ENCODE measurements around the gene FGGY. TPM values are rescaled to one million over a fixed set of nuclear protein-coding genes. Genes with fewer than 3 reads are reported as not detected.
"Not testable (repeated sequence)": the region's sequence is repeated elsewhere in the genome, so short reads cannot be mapped to it uniquely, and the experiment has no call there.

FGGY gene
- total and polyA plus RNA-seq, 8 donors = 6.2 to 27.0 (median 16.0) TPM

DNA sequence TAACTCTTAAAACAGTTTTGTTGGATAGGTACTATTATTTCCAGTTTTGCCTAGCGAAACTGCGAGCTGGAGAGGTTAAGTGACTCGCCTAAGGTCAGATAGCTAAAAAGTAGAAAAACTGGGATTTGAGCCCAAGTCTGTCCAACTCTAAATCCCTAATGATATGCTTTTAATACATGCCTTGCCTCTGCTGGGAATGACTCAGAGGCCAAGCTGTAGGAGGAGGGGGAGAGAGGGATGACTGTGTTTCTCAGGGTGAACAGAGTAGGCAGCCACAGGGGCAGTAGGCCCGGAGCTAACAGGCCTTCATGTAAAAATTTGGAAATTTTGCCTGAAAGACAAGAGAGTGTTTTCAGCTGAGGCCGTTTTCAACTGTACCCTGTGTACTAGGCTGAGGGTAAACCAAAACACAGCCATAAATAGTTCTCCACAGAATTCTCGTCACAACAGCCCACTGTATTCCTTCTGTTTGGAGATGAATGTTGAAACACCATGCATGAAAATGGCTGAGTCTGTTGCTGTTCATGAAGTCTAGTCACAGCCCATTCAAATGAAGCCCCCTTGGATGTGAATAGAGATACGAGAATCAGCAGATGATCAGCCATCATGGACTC, 410.4 kb downstream of the FGGY start:
- H3K4me3 ChIP-seq = no peak overlapping the region
- no peak for TF ChIP-seq CTCF (IDR thresholded peaks at IDR 0.05)
- no peaks in the 10 kb centered on the region for H3K36me3 ChIP-seq
- WGBS, 2 donors = 83 to 92% methylated on average over 7 of the region's 7 CpGs
- ATAC-seq (peak in 3 of 4 donors; percentile 64 to 78 (median 77)), DNase-seq (no peak), FAIRE-seq (no peak)
- H3K27ac ChIP-seq = no peak overlapping the region
- no peaks in the 10 kb centered on the region for H3K9me3 ChIP-seq
- H3K27me3 ChIP-seq = no peaks in the 10 kb centered on the region
- no peaks in the 10 kb centered on the region for H3K4me1 ChIP-seq
- intact Hi-C loops (cut with DNase I) = loop anchor here in 1 of 3 donors (10.0 kb wide), 1 partner anchor 972 kb away; no protein-coding TSS in a partner anchor

DNA sequence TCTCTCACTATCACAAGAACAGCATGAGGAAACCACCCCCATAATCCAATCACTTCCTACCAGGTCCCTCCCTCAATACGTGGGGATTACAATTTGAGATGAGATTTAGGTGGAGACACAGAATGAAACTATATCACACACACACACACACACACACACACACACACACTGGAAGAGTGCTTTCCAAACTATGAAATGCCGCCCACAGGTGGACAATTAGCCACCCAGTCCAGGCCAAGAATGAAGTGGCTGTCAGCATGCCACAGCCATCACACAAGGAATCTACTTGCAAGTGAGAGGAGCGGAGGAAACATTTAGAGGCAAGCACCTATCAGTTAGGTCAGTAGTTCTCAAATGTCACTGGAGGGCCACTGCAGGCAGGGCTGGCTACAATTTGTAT, 412.4 kb downstream of the FGGY start:
- Histone ChIP-seq H3K9me3 (no peaks in the 10 kb centered on the region), H3K36me3 (no peaks in the 10 kb centered on the region), H3K27me3 (no peaks in the 10 kb centered on the region), H3K4me3 (no peak overlapping the region), H3K27ac (no peak overlapping the region), H3K4me1 (no peaks in the 10 kb centered on the region)
- no peak for TF ChIP-seq CTCF (IDR thresholded peaks at IDR 0.05)
- FAIRE-seq (no peak), DNase-seq (no peak), ATAC-seq (no peak)
- intact Hi-C loops (cut with DNase I) = loop anchor here in 1 of 3 donors (10.0 kb wide), 1 partner anchor 975 kb away; no protein-coding TSS in a partner anchor
- WGBS, 2 donors = 93 to 94% methylated on average over 3 of the region's 3 CpGs

DNA sequence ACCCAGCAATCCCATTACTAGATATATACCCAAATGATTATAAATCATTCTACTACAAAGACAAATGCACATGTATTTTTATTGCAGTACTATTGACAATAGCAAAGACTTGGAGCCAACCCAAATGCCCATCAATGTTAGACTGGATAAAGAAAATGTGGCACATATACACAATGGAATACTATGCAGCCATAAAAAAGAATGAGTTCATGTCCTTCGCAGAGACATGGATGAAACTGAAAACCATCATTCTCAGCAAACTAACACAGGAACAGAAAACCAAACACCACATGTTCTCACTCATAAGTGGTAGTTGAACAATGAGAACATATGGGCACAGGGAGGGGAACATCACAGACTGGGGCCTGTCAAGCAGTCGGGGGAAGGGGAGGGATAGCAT, 414.0 kb downstream of the FGGY start:
- 95 to 96% methylated on average over 2 of the region's 2 CpGs for WGBS, 2 donors

GRCh38 chr1:59714219-59714618, 417.3 kb downstream of the FGGY start:
- H3K27me3 ChIP-seq = no peaks in the 10 kb centered on the region
- no peaks in the 10 kb centered on the region for H3K36me3 ChIP-seq
- ATAC-seq (no peak), DNase-seq (no peak), FAIRE-seq (no peak)
- no peak overlapping the region for H3K4me3 ChIP-seq
- H3K27ac ChIP-seq = no peak overlapping the region
- no peaks in the 10 kb centered on the region for H3K4me1 ChIP-seq
- no peak for TF ChIP-seq CTCF (IDR thresholded peaks at IDR 0.05)
- H3K9me3 ChIP-seq = no peaks in the 10 kb centered on the region
- intact Hi-C loops (cut with DNase I) = no loop called here

More for the DNA sequence above, 414.0 kb downstream of the FGGY start:
- FAIRE-seq; intact Hi-C loops (cut with DNase I); H3K27me3 ChIP-seq; H3K9me3 ChIP-seq; H3K36me3 ChIP-seq; ATAC-seq; H3K27ac ChIP-seq; H3K4me1 ChIP-seq; DNase-seq; H3K4me3 ChIP-seq: not testable (repeated sequence)

DNA sequence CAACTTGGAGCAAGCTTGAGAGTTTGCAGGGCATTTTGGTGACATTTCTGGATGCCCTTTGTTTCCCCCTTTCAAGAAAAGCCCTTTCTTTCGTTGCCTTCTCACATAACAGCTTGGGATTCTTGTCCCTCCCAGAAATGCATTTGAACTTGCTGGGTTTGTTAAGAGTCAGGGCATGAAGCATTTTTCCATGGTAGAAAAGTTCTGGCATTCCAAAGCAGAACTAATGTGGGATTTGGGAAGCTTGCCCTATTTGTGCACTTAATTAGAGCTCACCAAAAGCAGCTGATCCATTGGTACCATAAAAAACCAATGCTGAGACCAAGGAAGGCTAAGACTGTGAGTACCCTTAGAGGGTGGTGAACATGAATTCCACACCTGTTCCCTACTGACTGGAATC, 418.1 kb downstream of the FGGY start:
- H3K27ac ChIP-seq = no peak overlapping the region
- 72 to 81% methylated on average over 1 of the region's 1 CpG for WGBS, 2 donors
- DNase-seq (no peak), ATAC-seq (no peak), FAIRE-seq (no peak)
- H3K36me3 ChIP-seq = no peaks in the 10 kb centered on the region
- intact Hi-C loops (cut with DNase I) = no loop called here
- no peaks in the 10 kb centered on the region for H3K27me3 ChIP-seq
- H3K4me1 ChIP-seq = no peaks in the 10 kb centered on the region
- no peaks in the 10 kb centered on the region for H3K9me3 ChIP-seq
- no peak for TF ChIP-seq CTCF (IDR thresholded peaks at IDR 0.05)
- H3K4me3 ChIP-seq = no peak overlapping the region
